ENCODE measurements around the gene GTPBP6.

GRCh38 chrX:350148-350533, 31.5 kb upstream of the GTPBP6 start:
- TF ChIP-seq CTCF (IDR thresholded peaks at IDR 0.05) (no peak), POLR2AphosphoS5 (IDR thresholded peaks at IDR 0.05; ENCODE audit: low read depth, low read length) (no peak), REST (IDR thresholded peaks at IDR 0.05; ENCODE audit: insufficient read depth in 1 of 2, low read depth in 2 of 2, low read length in 1 of 2) (no peak), TCF7L2 (IDR thresholded peaks at IDR 0.05; ENCODE audit: low read depth, low read length) (no peak), SIN3A (IDR thresholded peaks at IDR 0.05; ENCODE audit: borderline replicate concordance, insufficient read depth, low read depth, low read length) (no peak)

Data from Panc1 (cell line).